DND-41 (cell line): ENCODE measurements around the gene AXIN1.

Source experiments
- ATAC-seq: fragments of 200-7000 bp; cut with Tn5 transposase; 3 replicates; pipeline ENCODE4 v1.9.1; 2021; ENCODE audit warnings: low read depth; ENCODE audit not compliant: insufficient read depth
- DNase-seq: peaks from one replicate; pipeline ENCODE4 v3.0.0-alpha.2; 2020
- H2AFZ ChIP-seq: 2 replicates; pipeline ENCODE4 v1.6.0; 2012; ENCODE audit warnings: low read depth, low read length
- H3K27ac ChIP-seq: 2 replicates; pipeline ENCODE4 v1.5.1; 2012; ENCODE audit warnings: low read length, inconsistent platforms
- H3K27me3 ChIP-seq: fragments of 200-600 bp; sonication (generic); 2 replicates; pipeline ENCODE4 v1.6.0; 2012; ENCODE audit warnings: low read length, mild to moderate bottlenecking, inconsistent platforms; ENCODE audit not compliant: insufficient read depth, poor library complexity
- H3K36me3 ChIP-seq: 2 replicates; pipeline ENCODE4 v1.5.1; 2012; ENCODE audit warnings: low read length, inconsistent platforms; ENCODE audit not compliant: insufficient read depth
- H3K4me1 ChIP-seq: 2 replicates; pipeline ENCODE4 v1.5.1; 2012; ENCODE audit warnings: mild to moderate bottlenecking, low read length; ENCODE audit not compliant: insufficient read depth
- H3K4me2 ChIP-seq: 2 replicates; pipeline ENCODE4 v1.6.0; 2012; ENCODE audit warnings: mild to moderate bottlenecking, moderate library complexity, low read length, inconsistent platforms; ENCODE audit not compliant: insufficient read depth
- H3K4me3 ChIP-seq, 2 experiments: fragments of 200-600 bp in 1 of 2; shearing (Covaris generic) in 1 of 2; 2 replicates each; pipeline ENCODE4 v1.5.1; 2012 to 2016; ENCODE audit warnings: inconsistent platforms in 2 of 2, low read length in 2 of 2, mild to moderate bottlenecking in 2 of 2, low read depth in 1 of 2, moderate library complexity in 1 of 2
- H3K79me2 ChIP-seq: 2 replicates; pipeline ENCODE4 v1.6.0; 2012; ENCODE audit warnings: low read length, inconsistent platforms; ENCODE audit not compliant: insufficient read depth
- H3K9ac ChIP-seq: 2 replicates; pipeline ENCODE4 v1.6.0; 2012; ENCODE audit warnings: low read depth, mild to moderate bottlenecking, inconsistent platforms, low read length, moderate library complexity
- H3K9me3 ChIP-seq: 2 replicates; pipeline ENCODE4 v1.5.1; 2012; ENCODE audit warnings: low read length, moderate library complexity, mild to moderate bottlenecking, inconsistent platforms; ENCODE audit not compliant: insufficient read depth, severe bottlenecking
- H4K20me1 ChIP-seq: 2 replicates; pipeline ENCODE4 v1.6.0; 2012; ENCODE audit warnings: low read length; ENCODE audit not compliant: insufficient read depth
- CTCF ChIP-seq: IDR thresholded peaks from 2 replicates; pipeline ENCODE4 v1.5.1; 2012; ENCODE audit warnings: borderline replicate concordance, low read length, moderate library complexity, mild to moderate bottlenecking; ENCODE audit not compliant: poor library complexity, severe bottlenecking; ENCODE audit errors: extremely low read depth
- EZH2 ChIP-seq: IDR thresholded peaks from 3 replicates; pipeline ENCODE4 v1.6.1; 2012; ENCODE audit warnings: borderline replicate concordance, low read depth, mild to moderate bottlenecking, moderate library complexity, low read length, inconsistent platforms; ENCODE audit not compliant: severe bottlenecking

AXIN1 gene

DNA sequence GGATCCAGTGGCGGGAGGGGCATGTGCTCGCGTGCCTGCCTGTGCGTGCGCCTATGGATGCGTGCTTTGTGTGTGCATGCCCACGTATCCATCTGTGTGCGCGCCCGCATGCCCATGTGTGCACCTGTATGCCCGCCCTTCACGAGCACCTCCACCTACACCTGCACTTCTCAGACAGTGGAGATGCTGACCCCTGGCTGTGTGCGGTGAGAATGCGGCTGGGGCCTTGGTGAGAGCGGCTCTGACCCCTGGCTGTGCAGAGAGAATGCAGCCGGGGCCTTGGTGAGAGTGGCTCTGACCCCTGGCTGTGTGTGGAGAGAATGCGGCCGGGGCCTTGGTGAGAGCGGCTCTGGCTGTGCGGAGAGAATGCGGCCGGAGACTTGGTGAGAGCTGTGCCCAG, 33.9 kb downstream of the AXIN1 start:
- no peak overlapping the region for H3K27ac ChIP-seq
- ATAC-seq, result no peak
- peak; percentile 47 for TF ChIP-seq CTCF
- TF ChIP-seq EZH2, result no peak
- H2AFZ ChIP-seq, result no peak overlapping the region
- no peaks in the 10 kb centered on the region for H3K27me3 ChIP-seq
- H3K79me2 ChIP-seq, result peaks cover 81% of the 10 kb centered on the region
- no peak overlapping the region for H3K9ac ChIP-seq
- DNase-seq, result no peak
- no peaks in the 10 kb centered on the region for H3K4me1 ChIP-seq
- H4K20me1 ChIP-seq, result peaks cover 81% of the 10 kb centered on the region
- H3K36me3 ChIP-seq, result peaks cover 47% of the 10 kb centered on the region
- H3K4me2 ChIP-seq, result no peak overlapping the region
- H3K4me3 ChIP-seq, result no peak overlapping the region
- H3K9me3 ChIP-seq, result no peaks in the 10 kb centered on the region

DNA sequence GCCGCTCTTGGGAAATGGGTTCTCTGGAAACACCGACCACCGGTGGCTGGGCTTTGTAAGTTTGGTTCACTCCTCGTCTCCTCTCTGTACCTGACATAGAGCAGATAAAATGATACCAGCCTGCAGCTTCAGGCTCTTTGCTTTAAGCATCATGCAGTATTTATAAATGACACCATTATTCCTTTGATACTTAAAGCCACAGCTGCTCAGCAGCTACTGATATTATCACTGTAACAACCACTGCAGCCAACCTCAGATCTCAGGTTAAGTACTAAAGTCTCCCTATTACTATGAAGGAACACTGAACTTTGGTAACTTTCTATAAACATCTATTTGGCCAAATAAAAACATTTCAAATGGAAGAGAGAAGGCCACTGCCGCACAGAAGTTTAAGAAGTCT, 34.9 kb downstream of the AXIN1 start:
- DNase-seq (no peak), ATAC-seq (no peak)
- H3K9me3 ChIP-seq, result no peaks in the 10 kb centered on the region
- H3K27me3 ChIP-seq, result no peaks in the 10 kb centered on the region
- H3K36me3 ChIP-seq, result peaks cover 57% of the 10 kb centered on the region
- H3K4me2 ChIP-seq, result no peak overlapping the region
- no peak overlapping the region for H3K27ac ChIP-seq
- H3K9ac ChIP-seq, result no peak overlapping the region
- H3K4me1 ChIP-seq, result no peaks in the 10 kb centered on the region
- H3K79me2 ChIP-seq, result peaks cover 77% of the 10 kb centered on the region
- no peak overlapping the region for H2AFZ ChIP-seq
- peaks cover 83% of the 10 kb centered on the region for H4K20me1 ChIP-seq
- no peak overlapping the region for H3K4me3 ChIP-seq
- TF ChIP-seq CTCF, result no peak
- TF ChIP-seq EZH2, result no peak

DNA sequence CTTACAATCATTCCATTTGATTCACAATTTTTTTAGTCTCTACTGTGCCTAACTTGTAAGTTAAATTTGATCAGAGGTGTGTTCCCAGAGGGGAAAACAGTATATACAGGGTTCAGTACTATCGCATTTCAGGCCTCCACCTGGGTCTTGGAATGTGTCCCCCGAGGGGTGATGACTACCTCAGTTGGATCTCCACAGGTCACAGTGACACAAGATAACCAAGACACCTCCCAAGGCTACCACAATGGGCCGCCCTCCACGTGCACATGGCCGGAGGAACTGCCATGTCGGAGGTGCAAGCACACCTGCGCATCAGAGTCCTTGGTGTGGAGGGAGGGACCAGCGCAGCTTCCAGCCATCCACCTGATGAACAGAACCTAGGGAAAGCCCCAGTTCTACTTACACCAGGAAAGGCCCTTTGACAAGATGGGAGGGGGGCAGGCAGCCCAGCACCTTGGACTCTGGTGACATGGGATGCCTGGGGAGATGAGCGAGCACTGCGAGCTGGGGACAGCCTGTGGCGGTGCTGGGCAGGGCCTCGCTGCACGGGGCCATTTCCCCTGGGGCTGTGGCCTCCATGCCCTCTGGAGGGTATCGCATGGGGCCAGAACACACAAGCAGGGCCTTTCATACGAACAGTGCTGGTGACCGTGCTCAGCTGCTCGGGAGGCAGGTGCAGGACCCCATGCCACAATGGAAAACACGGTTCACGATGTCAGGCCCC, 35.6 kb downstream of the AXIN1 start:
- no peak for ATAC-seq
- DNase-seq, result no peak
- H4K20me1 ChIP-seq, result peaks cover 77% of the 10 kb centered on the region
- no peak overlapping the region for H3K4me2 ChIP-seq
- H3K4me3 ChIP-seq, result no peak overlapping the region
- no peak for TF ChIP-seq EZH2
- no peak for TF ChIP-seq CTCF
- no peak overlapping the region for H3K27ac ChIP-seq
- H3K27me3 ChIP-seq, result no peaks in the 10 kb centered on the region
- H3K36me3 ChIP-seq, result peaks cover 59% of the 10 kb centered on the region
- no peak overlapping the region for H3K9ac ChIP-seq
- H3K4me1 ChIP-seq, result no peaks in the 10 kb centered on the region
- no peak overlapping the region for H2AFZ ChIP-seq
- H3K79me2 ChIP-seq, result peaks cover 72% of the 10 kb centered on the region
- no peaks in the 10 kb centered on the region for H3K9me3 ChIP-seq
